Activated B cell treated with CpG ODN at 0.5 μM for 24 hours (primary cell): ENCODE measurements around the gene ZC3H12D. TPM values are rescaled to one million over a fixed set of nuclear protein-coding genes. Genes with fewer than 3 reads are reported as not detected.

Experiments used
- total RNA-seq: library from RNA; stranded (reverse); gene quantifications from 2 replicates; pipeline ENCODE4 v1.2.3, GENCODE V29; 2022

The ZC3H12D gene
- total RNA-seq, 1 donor from 2014 or later, result 225 TPM

Other genes starting within 250 kb of the ZC3H12D start
- gene TAB2, start 167.3 kb downstream of the ZC3H12D start, total RNA-seq, result 62.8 and 69.0 TPM in 2 replicates
- 6.7 and 7.9 TPM in 2 replicates for gene SUMO4, start 84.8 kb downstream of the ZC3H12D start, total RNA-seq
- gene PPIL4, start 61.0 kb upstream of the ZC3H12D start, total RNA-seq, result 20.9 and 24.0 TPM in 2 replicates
- 15.4 and 18.0 TPM in 2 replicates for gene GINM1, start 81.4 kb upstream of the ZC3H12D start, total RNA-seq
- 17.8 and 19.2 TPM in 2 replicates for gene KATNA1, start 163.7 kb upstream of the ZC3H12D start, total RNA-seq
- 34.6 and 42.0 TPM in 2 replicates for gene LATS1, start 233.1 kb upstream of the ZC3H12D start, total RNA-seq